Epithelial cell of esophagus (primary cell): ENCODE results near the gene ACTN4.

Experiments
- DNase-seq: peaks from one replicate; pipeline ENCODE4 v3.0.0; 2010; ENCODE audit warnings: low read depth
- H3K4me3 ChIP-seq: 2 replicates; pipeline ENCODE4 v1.5.1; 2011; ENCODE audit warnings: mild to moderate bottlenecking, low read length, control low read depth
- TF ChIP-seq, protein P1 (sequence below): IDR thresholded peaks from 2 replicates; pipeline ENCODE4 v1.5.1; 2011; ENCODE audit warnings: low read depth, mild to moderate bottlenecking, low read length, control low read depth, inconsistent platforms; ENCODE audit not compliant: insufficient read depth; ENCODE audit errors: missing control alignments

ACTN4 gene

DNA sequence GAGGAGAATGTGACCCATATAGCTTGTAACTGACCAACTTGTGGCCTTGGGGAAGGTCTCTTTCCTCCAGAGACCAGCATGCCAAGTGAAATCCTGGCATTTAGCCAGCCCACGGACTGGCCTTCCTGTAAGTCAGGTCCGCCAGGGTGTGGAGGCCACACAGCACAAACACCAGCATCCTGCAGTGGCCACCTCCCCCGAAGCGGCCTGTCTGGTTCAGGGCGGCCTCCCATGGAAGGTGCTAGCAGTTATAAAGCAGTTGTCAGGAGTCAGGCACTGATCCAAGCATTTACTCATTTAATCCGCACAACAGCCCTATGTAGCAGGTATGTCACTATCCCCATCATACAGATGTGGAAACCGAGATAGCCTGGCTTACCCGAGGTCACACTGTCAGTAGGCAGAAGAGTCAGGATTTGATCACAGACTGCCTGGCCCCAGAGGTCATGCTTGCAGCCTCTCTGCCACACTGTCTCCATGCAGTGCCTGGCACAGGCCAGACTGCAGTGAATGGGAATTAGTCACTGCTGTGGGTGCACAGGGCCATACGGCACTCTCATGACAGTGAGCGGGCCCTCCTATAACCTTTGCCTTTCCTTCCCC lies 60.2 kb downstream of the ACTN4 start:
- no peak overlapping the region for H3K4me3 ChIP-seq
- DNase-seq, result no peak
- TF ChIP-seq, protein P1, sequence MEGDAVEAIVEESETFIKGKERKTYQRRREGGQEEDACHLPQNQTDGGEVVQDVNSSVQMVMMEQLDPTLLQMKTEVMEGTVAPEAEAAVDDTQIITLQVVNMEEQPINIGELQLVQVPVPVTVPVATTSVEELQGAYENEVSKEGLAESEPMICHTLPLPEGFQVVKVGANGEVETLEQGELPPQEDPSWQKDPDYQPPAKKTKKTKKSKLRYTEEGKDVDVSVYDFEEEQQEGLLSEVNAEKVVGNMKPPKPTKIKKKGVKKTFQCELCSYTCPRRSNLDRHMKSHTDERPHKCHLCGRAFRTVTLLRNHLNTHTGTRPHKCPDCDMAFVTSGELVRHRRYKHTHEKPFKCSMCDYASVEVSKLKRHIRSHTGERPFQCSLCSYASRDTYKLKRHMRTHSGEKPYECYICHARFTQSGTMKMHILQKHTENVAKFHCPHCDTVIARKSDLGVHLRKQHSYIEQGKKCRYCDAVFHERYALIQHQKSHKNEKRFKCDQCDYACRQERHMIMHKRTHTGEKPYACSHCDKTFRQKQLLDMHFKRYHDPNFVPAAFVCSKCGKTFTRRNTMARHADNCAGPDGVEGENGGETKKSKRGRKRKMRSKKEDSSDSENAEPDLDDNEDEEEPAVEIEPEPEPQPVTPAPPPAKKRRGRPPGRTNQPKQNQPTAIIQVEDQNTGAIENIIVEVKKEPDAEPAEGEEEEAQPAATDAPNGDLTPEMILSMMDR, result no peak

DNA sequence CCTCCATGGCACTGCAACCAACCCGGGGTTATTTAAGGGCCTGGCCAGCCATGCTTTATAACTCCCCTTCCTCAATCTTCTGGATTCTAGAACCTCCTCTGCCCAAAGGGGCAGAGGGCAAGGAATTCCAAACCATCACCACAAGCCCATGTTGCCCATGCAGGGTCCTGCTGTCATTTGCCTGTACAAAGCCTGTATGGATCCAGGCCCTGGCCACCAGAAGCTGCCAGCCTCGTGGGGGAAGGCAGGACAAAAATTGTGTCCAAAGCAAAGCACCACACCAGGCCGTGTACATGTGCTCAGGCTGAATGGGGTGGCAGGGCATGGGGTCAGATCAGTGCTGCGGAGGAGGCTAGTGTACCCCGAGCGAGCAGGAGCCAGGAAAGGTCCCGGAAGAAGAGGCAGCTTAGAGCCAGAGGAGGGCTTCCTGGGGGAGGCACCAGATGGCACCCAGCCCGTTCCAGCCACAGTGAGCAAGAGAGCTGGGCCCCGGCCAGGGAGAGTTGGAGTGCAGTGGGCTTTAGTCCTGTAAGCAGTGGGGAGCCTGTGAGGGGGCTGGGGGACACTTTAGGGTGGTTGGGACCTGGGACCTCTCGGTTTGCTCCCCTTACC lies 61.1 kb downstream of the ACTN4 start:
- H3K4me3 ChIP-seq, result no peak overlapping the region
- TF ChIP-seq, protein P1, result no peak
- DNase-seq, result no peak

DNA sequence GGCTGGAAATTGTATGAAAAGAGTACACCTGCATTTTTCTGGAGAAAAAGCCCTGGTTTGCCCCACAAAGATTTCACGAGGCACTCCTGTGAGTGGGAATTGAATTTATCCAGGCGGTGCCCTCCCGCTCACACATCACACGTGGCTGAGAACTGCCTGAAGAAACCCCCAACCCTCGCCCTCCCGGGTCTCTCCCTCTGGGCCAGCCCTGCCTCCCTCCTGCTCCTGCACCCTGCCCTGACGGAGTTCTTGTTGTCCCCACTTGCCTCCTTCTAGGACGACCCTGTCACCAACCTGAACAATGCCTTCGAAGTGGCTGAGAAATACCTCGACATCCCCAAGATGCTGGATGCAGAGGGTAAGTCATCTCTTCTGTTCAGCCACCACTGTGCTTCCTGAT lies 61.7 kb downstream of the ACTN4 start:
- no peak for DNase-seq
- no peak overlapping the region for H3K4me3 ChIP-seq
- TF ChIP-seq, protein P1, result no peak

DNA sequence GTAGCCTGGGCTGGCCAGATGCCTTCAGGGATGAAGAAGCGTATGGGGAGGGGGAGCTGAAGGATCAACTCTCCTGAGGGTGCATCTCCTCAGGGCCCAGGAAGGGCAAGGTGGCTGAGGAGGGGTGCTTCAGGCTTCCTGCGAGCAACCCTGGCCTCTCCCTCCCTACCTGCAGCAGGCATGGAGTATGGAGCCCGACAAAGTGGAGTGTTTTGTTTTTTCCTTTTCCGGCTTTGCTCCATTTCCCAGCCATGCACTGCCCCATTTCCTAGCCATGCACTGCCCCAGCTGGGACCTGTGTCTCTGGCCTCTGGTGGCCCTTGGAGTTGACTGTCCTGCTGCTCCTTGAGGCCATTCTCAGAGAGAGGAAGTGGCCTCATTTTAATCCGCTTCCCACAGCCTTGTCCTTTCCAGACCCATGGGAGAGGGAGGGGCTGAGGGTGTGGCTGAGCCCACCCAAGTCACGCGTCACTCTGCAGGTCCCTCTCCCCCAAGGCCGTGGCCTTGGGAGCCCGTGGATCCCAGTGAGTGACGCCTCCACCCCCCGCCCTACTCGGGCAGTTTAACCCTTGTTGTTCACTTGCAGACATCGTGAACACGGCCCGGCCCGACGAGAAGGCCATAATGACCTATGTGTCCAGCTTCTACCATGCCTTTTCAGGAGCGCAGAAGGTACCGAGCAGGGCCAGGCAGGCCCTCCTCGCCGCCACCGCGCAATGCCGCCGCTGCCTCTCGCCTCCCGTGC lies 62.4 kb downstream of the ACTN4 start:
- no peak overlapping the region for H3K4me3 ChIP-seq
- TF ChIP-seq, protein P1, result no peak
- DNase-seq, result no peak

DNA sequence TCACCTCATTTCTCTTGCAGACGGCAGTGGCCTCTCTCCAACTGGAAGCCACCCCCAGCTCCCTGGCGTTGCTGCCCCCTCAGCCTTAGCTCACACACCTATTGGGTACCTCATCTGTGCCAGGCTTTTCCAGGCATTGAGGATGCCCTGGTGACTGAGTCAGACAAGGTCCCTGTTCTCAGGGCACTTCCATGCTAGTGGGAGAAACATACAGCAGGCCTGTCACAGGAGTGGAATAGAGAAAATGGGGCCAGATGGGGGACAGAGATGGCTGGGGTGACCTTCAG lies 62.9 kb downstream of the ACTN4 start:
- H3K4me3 ChIP-seq, result no peak overlapping the region
- TF ChIP-seq, protein P1, result no peak
- no peak for DNase-seq

DNA sequence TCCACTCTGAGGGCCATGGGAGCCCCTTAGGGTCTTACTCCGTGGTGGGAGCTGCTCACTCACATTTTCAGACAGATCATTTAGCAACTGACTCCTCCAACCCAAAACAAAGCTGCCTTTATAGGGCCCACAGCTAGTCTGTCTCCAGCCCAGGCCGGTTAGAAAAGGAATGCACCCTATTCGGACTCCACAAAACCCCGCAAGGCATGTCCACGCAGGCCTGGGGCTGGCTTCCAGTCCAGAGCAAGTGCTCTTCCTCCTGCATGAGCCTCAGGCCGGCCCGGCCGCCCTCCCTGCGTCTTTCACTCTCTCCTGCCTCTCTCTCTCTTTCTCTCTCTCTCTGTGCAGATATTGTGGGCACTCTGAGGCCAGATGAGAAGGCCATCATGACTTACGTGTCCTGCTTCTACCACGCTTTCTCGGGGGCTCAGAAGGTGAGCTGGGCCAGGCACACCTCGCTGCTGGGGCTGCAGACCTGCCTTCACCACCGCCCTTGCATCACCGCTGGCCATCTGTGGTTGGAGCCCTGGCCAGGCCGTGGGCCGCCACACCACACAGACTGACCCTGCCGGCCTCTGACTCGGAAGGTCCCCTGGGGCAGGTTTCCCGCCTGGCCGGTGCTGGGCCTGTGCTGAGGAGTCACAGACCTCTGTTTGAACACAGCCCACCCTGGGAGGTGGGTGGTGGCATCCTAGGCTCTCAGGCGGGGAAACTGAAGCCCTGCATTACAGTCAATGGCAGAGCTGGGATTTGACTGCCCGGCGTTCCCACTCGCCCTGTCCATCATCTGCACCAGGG lies 63.7 kb downstream of the ACTN4 start:
- DNase-seq, result no peak
- TF ChIP-seq, protein P1, result no peak
- H3K4me3 ChIP-seq, result no peak overlapping the region
